ENCODE measurements around the gene CD47.

CD47 gene

GRCh38 chr3:108090701-108091497, at the start of gene CD47:
Gene CD47 (minus strand): TSS chr3:108091031. CDS start chr3:108090908, 123 bp downstream.
- DNase-seq (ENCODE audit: low spot score): peak; percentile 100

GRCh38 chr3:108137460-108137814, 46.6 kb upstream of the CD47 start:
- DNase-seq (ENCODE audit: low spot score): no peak

- no peak for DNase-seq (ENCODE audit: low spot score)
Measured at GRCh38 chr3:108136561-108137459, 46.0 kb upstream of the CD47 start.

GRCh38 chr3:108134555-108134880, 43.7 kb upstream of the CD47 start:
- DNase-seq (ENCODE audit: low spot score): no peak

GRCh38 chr3:108133858-108134554, 43.2 kb upstream of the CD47 start:
- DNase-seq (ENCODE audit: low spot score): no peak

GRCh38 chr3:108133048-108133369, 42.2 kb upstream of the CD47 start:
- no peak for DNase-seq (ENCODE audit: low spot score)

- DNase-seq (ENCODE audit: low spot score): no peak
Measured at GRCh38 chr3:108131475-108132134, 40.8 kb upstream of the CD47 start.

- no peak for DNase-seq (ENCODE audit: low spot score)
Measured at GRCh38 chr3:108130701-108131474, 40.1 kb upstream of the CD47 start.

- DNase-seq (ENCODE audit: low spot score): no peak
Measured at GRCh38 chr3:108130236-108130635, 39.4 kb upstream of the CD47 start.

GRCh38 chr3:108127301-108127988, 36.6 kb upstream of the CD47 start:
- DNase-seq (ENCODE audit: low spot score): no peak

GRCh38 chr3:108126348-108126747, 35.5 kb upstream of the CD47 start:
- no peak for DNase-seq (ENCODE audit: low spot score)

- no peak for DNase-seq (ENCODE audit: low spot score)
Measured at GRCh38 chr3:108125550-108126071, 34.8 kb upstream of the CD47 start.

GRCh38 chr3:108125153-108125543, 34.3 kb upstream of the CD47 start:
- DNase-seq (ENCODE audit: low spot score): no peak

- DNase-seq (ENCODE audit: low spot score): no peak
Measured at GRCh38 chr3:108124337-108125152, 33.7 kb upstream of the CD47 start.

GRCh38 chr3:108123326-108123725, 32.5 kb upstream of the CD47 start:
- DNase-seq (ENCODE audit: low spot score): no peak

GRCh38 chr3:108122276-108122675, 31.4 kb upstream of the CD47 start:
- no peak for DNase-seq (ENCODE audit: low spot score)

GRCh38 chr3:108119398-108120104, 28.7 kb upstream of the CD47 start:
- DNase-seq (ENCODE audit: low spot score): no peak

- no peak for DNase-seq (ENCODE audit: low spot score)
Measured at GRCh38 chr3:108118038-108118768, 27.4 kb upstream of the CD47 start.

All from D341Med (cell line).